ENCODE measurements around the gene PARD3B.

DNA sequence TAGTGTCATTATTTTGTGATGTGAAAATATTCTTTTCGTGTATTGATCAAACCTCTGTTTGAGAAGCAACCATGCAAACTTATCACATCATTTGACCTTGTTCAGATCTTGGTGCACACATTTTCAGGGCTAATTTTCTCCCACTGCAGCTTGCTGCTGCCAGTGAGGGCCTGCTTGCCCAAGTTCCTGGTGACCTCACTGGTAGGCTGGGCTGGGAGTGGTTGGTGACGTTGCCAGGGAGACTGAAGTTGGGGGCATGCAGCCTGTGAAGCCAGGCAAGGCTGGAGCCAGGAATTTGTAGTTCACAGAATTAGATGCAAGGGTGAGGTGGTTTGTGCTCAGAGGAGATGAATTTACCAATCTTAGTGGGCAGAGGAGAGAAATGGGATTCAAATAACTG is 38.5 kb downstream of the PARD3B start:
- no peak for TF ChIP-seq EZH2 (IDR thresholded peaks at IDR 0.05; ENCODE audit: borderline replicate concordance, low read depth, low read length, severe bottlenecking)
- TF ChIP-seq, protein P1, sequence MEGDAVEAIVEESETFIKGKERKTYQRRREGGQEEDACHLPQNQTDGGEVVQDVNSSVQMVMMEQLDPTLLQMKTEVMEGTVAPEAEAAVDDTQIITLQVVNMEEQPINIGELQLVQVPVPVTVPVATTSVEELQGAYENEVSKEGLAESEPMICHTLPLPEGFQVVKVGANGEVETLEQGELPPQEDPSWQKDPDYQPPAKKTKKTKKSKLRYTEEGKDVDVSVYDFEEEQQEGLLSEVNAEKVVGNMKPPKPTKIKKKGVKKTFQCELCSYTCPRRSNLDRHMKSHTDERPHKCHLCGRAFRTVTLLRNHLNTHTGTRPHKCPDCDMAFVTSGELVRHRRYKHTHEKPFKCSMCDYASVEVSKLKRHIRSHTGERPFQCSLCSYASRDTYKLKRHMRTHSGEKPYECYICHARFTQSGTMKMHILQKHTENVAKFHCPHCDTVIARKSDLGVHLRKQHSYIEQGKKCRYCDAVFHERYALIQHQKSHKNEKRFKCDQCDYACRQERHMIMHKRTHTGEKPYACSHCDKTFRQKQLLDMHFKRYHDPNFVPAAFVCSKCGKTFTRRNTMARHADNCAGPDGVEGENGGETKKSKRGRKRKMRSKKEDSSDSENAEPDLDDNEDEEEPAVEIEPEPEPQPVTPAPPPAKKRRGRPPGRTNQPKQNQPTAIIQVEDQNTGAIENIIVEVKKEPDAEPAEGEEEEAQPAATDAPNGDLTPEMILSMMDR (IDR thresholded peaks at IDR 0.05; ENCODE audit: borderline replicate concordance, extremely low read depth, low read length, poor library complexity, severe bottlenecking) = no peak

Measured in DND-41 (cell line).